Measurements from ENCODE around the gene MTMR12.
"Not testable (repeated sequence)": the region's sequence is repeated elsewhere in the genome, so short reads cannot be mapped to it uniquely, and the experiment has no call there.

Gene MTMR12

GRCh38 chr5:32233696-32234447, 78.9 kb downstream of the MTMR12 start:
- DNase-seq, result no peak

GRCh38 chr5:32233220-32233695, 79.5 kb downstream of the MTMR12 start:
- DNase-seq, result no peak

DNA sequence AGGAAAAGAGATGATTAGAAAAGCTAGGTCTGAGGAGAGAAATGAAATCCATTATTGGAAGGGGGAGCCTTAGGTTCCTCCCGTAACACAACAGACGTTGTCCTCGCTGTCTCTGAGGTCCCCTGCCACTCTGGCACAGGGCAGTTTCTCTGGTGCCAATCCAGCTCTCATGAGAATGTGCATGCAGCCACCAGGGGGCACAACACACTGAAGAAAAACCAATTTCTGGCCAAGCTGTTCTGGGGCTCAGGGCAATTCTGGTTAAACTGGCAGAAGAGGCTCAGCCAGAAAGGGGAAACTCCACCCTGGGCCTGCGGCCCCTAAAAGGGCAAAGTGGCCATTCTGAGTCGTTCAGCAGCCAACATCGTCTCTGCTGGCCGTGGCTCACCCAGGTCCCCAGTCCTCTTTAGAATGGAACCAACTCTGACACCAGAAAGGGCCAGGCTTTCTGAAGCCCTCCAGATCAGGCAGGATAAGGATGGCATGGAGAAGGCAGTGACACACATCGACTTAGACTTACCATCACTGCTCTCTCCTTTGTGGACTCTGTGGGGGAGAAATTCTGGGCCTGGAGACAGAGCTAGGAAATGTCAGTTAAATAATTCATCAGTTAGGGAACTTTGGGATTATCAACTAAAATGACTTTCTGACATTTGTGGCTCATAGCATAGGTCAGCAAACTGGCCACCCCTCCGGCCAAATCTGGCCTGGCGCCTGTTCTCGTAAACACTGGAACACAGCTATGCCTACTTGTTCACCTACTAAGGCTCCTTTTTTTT, 80.1 kb downstream of the MTMR12 start:
- DNase-seq, result peak; percentile 55

- no peak for DNase-seq
Measured at GRCh38 chr5:32231929-32232328, 80.8 kb downstream of the MTMR12 start.

DNA sequence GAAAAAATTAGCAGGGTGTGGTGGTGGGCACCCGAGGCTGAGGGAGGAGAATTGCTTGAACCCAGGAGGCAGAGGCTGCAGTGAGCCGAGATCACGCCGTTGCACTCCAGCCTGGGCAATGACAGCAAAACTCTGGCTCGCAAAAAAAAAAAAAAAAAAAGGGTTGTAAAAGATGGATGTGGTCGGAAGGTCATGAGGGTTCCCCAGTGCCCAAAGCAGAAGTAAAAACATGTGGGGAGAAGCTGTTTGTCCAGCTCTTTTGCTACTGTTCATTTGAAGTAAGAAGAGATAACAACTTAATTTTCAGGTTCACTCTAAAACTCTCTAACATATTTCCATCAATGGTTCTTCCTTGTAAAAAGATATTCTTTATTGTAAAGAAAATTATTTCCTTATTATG, 81.5 kb downstream of the MTMR12 start:
- DNase-seq, result no peak

DNA sequence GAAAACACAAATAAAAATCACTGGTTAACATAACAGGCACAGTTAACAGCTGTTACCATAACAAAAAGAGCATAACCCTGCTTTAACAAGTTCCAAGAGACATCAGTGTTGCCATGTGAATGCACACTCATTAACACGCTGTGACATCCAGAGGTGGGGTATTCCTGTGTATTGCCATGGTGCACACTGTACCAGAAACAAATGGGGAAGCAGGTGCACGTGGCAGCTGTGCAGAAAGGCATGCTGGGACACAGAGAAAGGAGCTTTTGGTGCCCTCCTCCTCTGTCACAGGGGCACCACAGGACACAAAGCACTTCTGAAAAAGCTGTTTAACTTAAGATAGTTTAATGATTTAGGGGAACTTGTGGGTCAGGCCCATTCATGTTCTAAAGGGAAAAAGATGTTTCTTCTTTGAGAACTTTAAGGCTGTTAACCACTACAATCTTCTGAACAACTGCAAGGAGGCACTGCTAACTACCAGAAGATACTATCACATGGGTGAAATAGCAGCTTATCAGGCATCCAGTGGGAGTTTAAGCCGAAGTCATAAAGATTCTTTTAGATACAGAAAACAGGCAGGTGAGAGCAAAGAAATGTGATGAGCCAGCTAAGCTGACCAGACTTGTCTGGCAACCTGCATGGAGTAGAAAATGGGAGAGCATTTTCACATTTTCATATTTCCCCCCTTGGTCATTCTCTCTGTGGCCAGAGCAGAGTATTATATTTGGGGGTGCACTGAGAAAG, 82.2 kb downstream of the MTMR12 start:
- no peak for DNase-seq

GRCh38 chr5:32229586-32229985, 83.2 kb downstream of the MTMR12 start:
- no peak for DNase-seq

GRCh38 chr5:32228816-32229215, 83.9 kb downstream of the MTMR12 start:
- DNase-seq, result no peak

DNA sequence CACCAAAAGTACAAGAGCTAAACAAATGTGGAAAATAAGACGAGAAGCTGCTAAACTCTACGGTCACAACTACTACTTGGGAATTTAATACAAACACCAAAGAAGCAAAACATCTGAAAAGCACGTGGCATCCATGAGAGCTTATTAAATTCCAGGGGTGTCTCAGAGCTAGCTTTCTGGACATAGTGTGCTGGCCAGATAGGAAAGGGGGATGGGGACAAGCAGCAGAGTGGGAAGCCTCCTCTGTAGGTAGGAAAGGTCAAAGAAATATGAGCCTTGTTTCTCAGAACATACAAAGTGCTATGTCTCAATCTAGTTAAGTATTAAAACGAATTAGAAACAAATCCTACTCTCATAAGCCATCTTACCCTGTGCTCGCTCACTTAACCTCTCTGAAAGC, 87.3 kb downstream of the MTMR12 start:
- DNase-seq, result peak; percentile 32

DNA sequence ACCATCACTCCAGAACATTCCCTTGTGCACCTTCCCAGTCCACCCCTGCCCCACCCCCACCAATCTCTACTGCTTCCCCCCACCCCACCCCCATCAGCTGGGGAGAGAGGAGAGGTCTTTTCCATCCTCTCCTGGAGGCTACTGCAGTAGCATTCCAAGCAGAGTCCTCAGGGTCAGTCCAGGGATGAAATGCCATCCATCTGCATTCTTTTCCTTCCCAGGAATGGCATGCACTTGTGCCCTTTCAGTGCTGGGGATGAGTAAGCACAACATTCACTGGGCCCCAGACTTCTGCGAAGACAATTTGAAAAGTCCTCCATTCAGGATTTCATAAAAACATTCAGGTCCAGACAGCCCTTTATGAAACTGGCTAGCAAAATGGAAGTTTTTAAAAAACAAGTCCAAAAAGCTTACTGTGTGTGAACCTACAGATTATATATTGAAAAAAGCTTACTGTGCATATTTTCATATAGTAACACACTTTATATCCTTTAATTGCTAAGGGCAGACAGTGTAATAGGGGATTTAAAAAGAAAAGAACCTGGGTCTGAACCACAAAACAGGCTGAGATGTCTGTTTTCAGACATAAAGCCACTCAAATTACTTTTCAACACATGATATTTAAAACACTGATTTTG, 88.6 kb downstream of the MTMR12 start:
- no peak for DNase-seq

GRCh38 chr5:32222723-32223470, 89.8 kb downstream of the MTMR12 start:
- no peak for DNase-seq

- DNase-seq, result no peak
Measured at GRCh38 chr5:32217886-32218396, 94.8 kb downstream of the MTMR12 start.

GRCh38 chr5:32214344-32214743, 98.4 kb downstream of the MTMR12 start:
- DNase-seq, result not testable (repeated sequence)

DNA sequence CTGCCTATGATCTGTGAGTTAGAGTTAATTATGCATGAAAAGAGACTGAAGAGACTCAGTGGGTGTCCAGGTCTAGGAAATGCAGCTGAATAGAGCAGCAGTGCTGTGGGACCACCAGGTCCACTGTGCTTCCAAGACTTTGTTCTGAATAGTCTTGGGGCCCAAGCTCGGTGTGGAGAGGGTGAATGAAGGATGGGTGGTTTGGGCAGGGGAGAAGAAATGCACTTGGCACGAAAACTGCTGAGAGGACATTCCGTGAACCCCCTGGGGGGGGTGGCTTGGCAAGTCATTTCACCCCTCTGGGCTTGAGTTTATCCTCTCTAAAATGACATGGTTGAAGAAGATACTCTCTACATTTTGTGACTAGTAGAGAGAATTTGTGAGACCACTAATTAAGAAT, 102.6 kb downstream of the MTMR12 start:
- DNase-seq, result no peak

DNA sequence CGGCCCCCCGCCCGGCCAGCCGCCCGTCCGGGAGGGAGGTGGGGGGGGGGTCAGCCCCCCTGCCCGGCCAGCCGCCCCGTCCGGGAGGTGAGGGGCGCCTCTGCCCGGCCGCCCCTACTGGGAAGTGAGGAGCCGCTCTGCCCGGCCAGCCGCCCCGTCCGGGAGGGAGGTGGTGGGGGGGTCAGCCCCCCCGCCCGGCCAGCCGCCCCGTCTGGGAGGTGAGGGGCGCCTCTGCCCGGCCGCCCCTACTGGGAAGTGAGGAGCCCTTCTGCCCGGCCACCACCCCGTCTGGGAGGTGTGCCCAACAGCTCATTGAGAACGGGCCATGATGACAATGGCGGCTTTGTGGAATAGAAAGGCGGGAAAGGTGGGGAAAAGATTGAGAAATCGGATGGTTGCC, 103.9 kb downstream of the MTMR12 start:
- not testable (repeated sequence) for DNase-seq

DNA sequence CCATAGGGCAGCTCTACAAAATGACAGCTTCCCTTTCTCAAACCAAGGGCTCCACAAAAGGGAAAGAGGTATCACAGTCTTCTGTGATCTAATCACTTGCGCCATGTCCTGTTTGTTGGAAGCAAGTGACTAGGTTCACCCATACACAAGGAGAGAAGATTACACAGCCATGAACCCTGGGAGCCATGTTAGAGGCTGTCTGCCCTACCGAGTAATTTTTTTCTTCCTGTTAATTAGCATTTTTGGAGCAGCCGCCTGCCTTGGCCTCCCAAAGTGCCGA, 105.4 kb downstream of the MTMR12 start:
- DNase-seq, result no peak

GRCh38 chr5:32206509-32207354, 106.0 kb downstream of the MTMR12 start:
- DNase-seq, result no peak

- DNase-seq, result no peak
Measured at GRCh38 chr5:32206053-32206452, 106.7 kb downstream of the MTMR12 start.

- no peak for DNase-seq
Measured at GRCh38 chr5:32202394-32202793, 110.3 kb downstream of the MTMR12 start.

DNA sequence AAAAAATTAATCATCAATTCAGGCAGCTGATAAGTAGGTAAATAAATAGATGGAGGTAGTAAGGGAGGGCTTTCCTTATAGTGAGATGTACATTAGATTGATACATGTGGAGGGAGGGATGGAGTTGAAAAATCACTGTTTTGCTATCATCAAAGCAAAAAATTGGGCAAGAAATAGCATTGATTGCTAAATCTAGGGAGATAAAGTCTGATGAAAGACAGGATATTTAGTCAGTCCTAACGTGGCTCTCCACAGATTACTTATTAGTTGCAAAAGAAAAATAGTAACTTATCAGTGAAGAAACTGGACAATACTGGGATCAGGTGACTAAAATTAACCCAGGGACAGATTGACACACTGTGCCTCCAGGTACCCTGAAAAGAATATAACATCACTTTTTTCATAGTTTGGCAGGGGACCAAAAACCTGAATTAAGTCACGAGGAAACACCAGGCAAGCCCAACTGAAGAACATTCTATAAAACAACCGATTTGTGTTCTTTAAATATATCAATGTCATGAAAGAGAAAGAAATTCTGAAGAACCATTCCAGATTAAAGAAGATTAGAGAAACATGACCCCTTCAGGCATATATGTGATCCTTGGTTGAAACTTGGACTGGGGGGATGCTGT, 111.5 kb downstream of the MTMR12 start:
- DNase-seq, result no peak

Measured in right kidney (tissue), 1 donor.